ENCODE data around the gene RASA3.

Gene RASA3

DNA sequence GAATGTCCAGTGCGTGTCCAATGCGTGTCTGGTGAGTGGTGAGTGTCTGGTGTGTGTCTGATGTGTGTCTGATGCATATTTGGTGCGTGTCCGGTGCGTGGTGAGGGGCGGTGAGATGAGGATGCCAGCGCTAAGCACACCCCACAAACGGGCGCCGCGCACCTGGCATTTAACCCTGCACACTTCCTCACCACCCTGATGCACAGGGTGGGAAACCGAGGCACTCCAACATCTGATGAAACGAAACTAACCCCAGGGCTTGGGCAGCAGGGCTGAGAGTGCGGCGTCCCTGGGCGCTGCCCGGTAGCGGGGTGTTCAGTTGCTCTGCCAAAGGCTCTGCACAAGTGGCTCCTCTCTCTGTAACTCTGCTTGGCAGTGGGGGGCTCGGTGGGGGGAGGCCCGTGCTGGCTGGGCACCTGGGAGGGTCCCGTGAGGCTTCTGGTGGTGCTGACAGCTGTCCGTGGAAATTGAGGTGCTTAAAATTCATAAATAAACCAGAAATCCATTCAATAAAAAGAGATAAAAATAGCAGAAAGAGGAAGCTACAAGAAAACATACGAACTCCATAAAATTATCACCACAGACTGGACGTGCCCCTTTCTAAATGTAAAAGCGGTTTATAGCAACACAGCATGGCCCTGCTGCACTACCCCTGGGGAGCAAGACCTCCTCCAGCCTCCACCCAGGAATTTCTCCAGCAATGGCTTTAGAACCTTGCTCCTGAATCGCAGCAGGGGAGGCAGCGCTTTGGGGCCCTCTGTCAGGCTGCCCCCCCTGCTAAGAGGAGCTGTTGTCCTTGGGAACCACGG lies 76.0 kb downstream of the RASA3 start:
- peaks cover 13 to 15% of the 10 kb centered on the region in 2 donors for H3K36me3 ChIP-seq (ENCODE audit: control insufficient read depth in 2 of 2, insufficient read depth in 2 of 2, low read length in 2 of 2)
- H3K4me1 ChIP-seq (ENCODE audit: control insufficient read depth, insufficient read depth, low read length): peaks cover 23% of the 10 kb centered on the region
- no peaks in the 10 kb centered on the region for H3K27me3 ChIP-seq (ENCODE audit: control insufficient read depth in 1 of 2, insufficient read depth in 2 of 2, low read length in 2 of 2)
- no peaks in the 10 kb centered on the region for H3K9me3 ChIP-seq (ENCODE audit: control insufficient read depth in 2 of 2, low read length in 2 of 2)
- no peak overlapping the region for H3K27ac ChIP-seq (ENCODE audit: low read length)
- no peak overlapping the region for H3K9ac ChIP-seq (ENCODE audit: low read length in 2 of 2)
- no peak overlapping the region for H3K4me3 ChIP-seq (ENCODE audit: low read length in 2 of 2)

DNA sequence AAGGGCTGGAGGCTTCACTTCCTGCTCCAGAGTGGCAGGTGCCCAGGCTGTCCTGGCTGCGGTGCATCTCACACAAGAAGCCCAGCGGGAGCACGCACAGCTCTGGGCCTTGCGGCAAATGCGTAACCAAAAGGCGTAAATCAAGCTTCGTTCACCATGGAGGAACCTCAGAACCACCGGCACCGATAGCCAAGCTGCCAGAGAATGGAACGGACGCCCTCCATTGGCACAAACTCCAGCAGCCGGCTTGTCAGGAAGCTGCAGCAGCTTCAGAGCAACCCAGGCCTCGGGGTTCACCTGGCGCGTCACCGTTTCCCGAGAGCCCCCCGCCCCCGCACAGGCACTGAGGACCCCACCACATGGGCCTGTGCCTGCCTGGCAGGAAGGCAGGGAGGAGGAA lies 76.7 kb downstream of the RASA3 start:
- Histone ChIP-seq H3K9ac (ENCODE audit: low read length in 2 of 2) (no peak overlapping the region), H3K4me1 (ENCODE audit: control insufficient read depth, insufficient read depth, low read length) (peaks cover 23% of the 10 kb centered on the region), H3K9me3 (ENCODE audit: control insufficient read depth in 2 of 2, low read length in 2 of 2) (no peaks in the 10 kb centered on the region), H3K27me3 (ENCODE audit: control insufficient read depth in 1 of 2, insufficient read depth in 2 of 2, low read length in 2 of 2) (no peaks in the 10 kb centered on the region), H3K36me3 (ENCODE audit: control insufficient read depth in 2 of 2, insufficient read depth in 2 of 2, low read length in 2 of 2) (peaks cover 13 to 15% of the 10 kb centered on the region in 2 donors), H3K4me3 (ENCODE audit: low read length in 2 of 2) (no peak overlapping the region), H3K27ac (ENCODE audit: low read length) (no peak overlapping the region)

DNA sequence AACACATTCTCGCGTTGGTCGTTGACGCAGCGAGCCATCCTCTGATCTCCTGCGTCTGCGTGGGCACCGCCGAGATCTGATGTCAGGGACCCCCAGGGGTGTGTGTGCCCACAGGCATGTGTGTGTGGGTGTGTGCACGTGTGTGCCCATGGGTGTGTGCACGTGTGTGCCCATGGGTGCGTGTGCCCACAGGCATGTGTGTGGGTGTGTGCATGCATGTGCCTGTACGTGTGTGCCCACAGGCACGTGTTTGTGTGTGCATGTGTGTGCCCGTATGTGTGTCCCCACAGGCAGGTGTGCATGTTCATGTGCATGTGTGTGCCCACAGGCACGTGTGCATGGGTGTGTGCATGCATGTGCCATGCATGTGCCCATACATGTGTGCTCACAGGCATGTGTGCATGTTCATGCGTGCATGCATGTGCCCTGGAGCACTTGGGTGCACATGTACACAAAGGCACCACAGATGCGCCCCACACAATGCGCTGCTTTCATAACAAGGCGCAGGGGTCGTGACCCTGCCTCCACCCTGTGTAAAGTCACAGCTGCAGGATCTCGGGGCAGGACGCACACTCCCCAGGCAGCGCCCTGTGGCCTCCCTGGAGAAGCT lies 77.5 kb downstream of the RASA3 start:
- H3K36me3 ChIP-seq (ENCODE audit: control insufficient read depth in 2 of 2, insufficient read depth in 2 of 2, low read length in 2 of 2): peaks cover 13 to 15% of the 10 kb centered on the region in 2 donors
- no peaks in the 10 kb centered on the region for H3K27me3 ChIP-seq (ENCODE audit: control insufficient read depth in 1 of 2, insufficient read depth in 2 of 2, low read length in 2 of 2)
- H3K9me3 ChIP-seq (ENCODE audit: control insufficient read depth in 2 of 2, low read length in 2 of 2): no peaks in the 10 kb centered on the region
- no peak overlapping the region for H3K9ac ChIP-seq (ENCODE audit: low read length in 2 of 2)
- no peak overlapping the region for H3K27ac ChIP-seq (ENCODE audit: low read length)
- peaks cover 22% of the 10 kb centered on the region for H3K4me1 ChIP-seq (ENCODE audit: control insufficient read depth, insufficient read depth, low read length)
- H3K4me3 ChIP-seq (ENCODE audit: low read length in 2 of 2): no peak overlapping the region

DNA sequence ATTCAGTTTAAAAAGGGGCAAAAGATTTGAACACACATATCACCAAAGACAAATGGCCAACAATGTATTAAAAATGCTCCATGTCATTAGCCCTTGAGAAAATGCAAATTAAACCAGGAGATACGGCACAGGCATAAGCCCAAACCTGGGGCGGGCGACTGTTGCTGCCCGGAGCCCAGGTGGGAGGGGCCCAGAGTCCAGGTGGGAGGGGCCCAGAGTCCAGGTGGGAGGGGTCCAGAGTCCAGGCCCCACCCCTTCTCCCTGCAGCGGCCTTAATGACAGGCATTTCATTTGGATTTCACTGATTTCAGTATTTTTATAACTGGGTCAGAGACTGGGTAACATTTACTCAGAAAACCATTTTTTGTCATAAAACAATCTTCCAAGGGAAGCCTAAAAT lies 78.2 kb downstream of the RASA3 start:
- Histone ChIP-seq H3K27me3 (ENCODE audit: control insufficient read depth in 1 of 2, insufficient read depth in 2 of 2, low read length in 2 of 2) (no peaks in the 10 kb centered on the region), H3K36me3 (ENCODE audit: control insufficient read depth in 2 of 2, insufficient read depth in 2 of 2, low read length in 2 of 2) (peaks cover 13 to 15% of the 10 kb centered on the region in 2 donors), H3K27ac (ENCODE audit: low read length) (no peak overlapping the region), H3K9ac (ENCODE audit: low read length in 2 of 2) (no peak overlapping the region), H3K4me3 (ENCODE audit: low read length in 2 of 2) (no peak overlapping the region), H3K9me3 (ENCODE audit: control insufficient read depth in 2 of 2, low read length in 2 of 2) (no peaks in the 10 kb centered on the region), H3K4me1 (ENCODE audit: control insufficient read depth, insufficient read depth, low read length) (peaks cover 19% of the 10 kb centered on the region)

DNA sequence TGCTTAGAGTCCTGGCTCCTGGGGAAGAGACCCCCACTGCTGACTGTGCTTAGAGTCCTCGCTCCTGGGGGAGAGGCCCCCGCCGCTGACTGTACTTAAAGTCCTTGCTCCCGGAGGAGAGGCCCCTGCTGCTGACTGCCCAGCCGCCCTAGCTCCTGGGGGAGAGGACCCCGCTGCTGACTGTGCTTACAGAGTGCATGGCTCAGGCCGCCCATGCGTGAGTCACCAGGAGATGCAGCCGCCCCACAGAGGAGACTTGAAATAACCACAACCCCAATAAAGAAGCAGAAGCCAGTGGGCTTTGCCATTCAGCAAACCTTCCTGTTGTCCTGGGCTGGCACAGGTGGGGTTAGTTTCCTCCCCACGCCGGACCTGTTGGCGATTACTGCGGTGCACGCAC lies 79.4 kb downstream of the RASA3 start:
- H3K4me3 ChIP-seq (ENCODE audit: low read length in 2 of 2): no peak overlapping the region
- H3K27me3 ChIP-seq (ENCODE audit: control insufficient read depth in 1 of 2, insufficient read depth in 2 of 2, low read length in 2 of 2): no peaks in the 10 kb centered on the region
- H3K36me3 ChIP-seq (ENCODE audit: control insufficient read depth in 2 of 2, insufficient read depth in 2 of 2, low read length in 2 of 2): peaks cover 13 to 15% of the 10 kb centered on the region in 2 donors
- H3K9ac ChIP-seq (ENCODE audit: low read length in 2 of 2): no peak overlapping the region
- peaks cover 16% of the 10 kb centered on the region for H3K4me1 ChIP-seq (ENCODE audit: control insufficient read depth, insufficient read depth, low read length)
- H3K9me3 ChIP-seq (ENCODE audit: control insufficient read depth in 2 of 2, low read length in 2 of 2): no peaks in the 10 kb centered on the region
- no peak overlapping the region for H3K27ac ChIP-seq (ENCODE audit: low read length)

DNA sequence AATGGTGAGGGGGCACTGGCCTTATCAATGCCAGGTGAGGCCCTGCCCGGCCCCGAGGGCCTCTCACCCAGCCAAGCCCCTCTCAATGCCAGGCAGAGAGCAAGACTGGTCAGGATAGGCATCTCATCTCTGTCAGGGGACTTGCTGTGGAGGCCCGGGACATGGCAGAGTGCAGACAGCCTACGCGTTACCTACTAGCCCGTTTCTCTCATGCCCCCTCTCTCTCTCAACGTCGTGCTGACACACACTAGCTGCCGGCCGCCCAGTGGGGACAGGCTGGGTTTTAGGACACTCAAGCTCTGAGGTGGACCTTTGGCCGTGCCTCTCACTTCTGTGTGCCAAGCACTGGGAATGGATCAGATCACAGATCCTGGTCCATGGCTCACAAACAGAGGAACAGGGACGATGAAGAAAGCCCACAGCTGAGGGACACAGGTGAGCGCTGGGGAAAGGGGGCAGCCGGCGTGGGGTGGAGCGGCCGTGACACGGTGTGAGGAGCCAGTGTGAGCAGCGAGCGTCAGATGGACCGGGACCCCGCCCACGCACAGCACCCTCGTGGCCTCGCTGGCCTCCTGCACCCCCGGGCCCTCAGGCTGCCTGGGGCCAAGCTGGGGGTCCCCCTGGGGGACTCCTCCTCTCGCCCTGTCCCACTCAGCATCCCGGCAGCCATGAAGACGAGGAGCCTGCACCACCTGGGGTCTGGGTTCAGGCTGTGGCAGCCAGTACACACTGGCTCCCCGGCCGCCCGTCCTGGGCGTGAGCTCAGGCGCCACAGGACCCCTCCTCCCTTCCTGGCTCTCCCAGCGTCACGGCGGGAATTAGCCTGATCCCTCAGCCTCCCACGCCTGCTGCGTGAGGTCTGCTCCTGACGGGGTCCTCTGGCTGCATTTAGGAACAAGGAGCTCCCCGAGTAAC lies 81.6 kb downstream of the RASA3 start:
- no peaks in the 10 kb centered on the region for H3K27me3 ChIP-seq (ENCODE audit: control insufficient read depth in 1 of 2, insufficient read depth in 2 of 2, low read length in 2 of 2)
- H3K9ac ChIP-seq (ENCODE audit: low read length in 2 of 2): no peak overlapping the region
- H3K4me1 ChIP-seq (ENCODE audit: control insufficient read depth, insufficient read depth, low read length): peaks cover 5% of the 10 kb centered on the region
- no peaks in the 10 kb centered on the region for H3K9me3 ChIP-seq (ENCODE audit: control insufficient read depth in 2 of 2, low read length in 2 of 2)
- no peak overlapping the region for H3K27ac ChIP-seq (ENCODE audit: low read length)
- no peak overlapping the region for H3K4me3 ChIP-seq (ENCODE audit: low read length in 2 of 2)
- H3K36me3 ChIP-seq (ENCODE audit: control insufficient read depth in 2 of 2, insufficient read depth in 2 of 2, low read length in 2 of 2): peaks cover 11 to 13% of the 10 kb centered on the region in 2 donors

DNA sequence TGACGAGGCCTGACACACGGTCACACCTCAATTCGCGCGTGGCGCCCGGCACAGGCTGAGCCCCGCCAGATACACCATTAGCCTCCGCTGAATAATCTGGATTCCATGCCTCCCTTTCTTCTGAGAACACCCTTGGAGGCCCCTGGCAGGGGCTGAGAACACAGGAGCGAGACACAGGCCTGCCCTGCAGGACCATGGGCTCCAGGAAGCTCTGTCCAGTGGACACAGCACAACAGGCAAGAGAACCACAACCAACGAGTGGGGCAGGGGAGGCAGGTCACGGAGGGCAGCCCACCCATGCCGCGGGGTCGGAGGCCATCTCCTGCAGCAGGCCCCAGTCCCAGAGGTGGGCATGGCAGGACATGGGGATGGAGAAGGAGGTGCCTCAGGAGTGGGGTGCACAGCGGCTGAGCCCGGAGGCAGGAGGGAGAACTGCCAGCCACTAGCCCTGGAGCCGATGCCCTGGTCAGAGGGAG lies 82.8 kb downstream of the RASA3 start:
- H3K4me1 ChIP-seq (ENCODE audit: control insufficient read depth, insufficient read depth, low read length): peaks cover 2% of the 10 kb centered on the region
- no peak overlapping the region for H3K4me3 ChIP-seq (ENCODE audit: low read length in 2 of 2)
- H3K27me3 ChIP-seq (ENCODE audit: control insufficient read depth in 1 of 2, insufficient read depth in 2 of 2, low read length in 2 of 2): no peaks in the 10 kb centered on the region
- no peak overlapping the region for H3K27ac ChIP-seq (ENCODE audit: low read length)
- H3K36me3 ChIP-seq (ENCODE audit: control insufficient read depth in 2 of 2, insufficient read depth in 2 of 2, low read length in 2 of 2): peaks cover 4 to 6% of the 10 kb centered on the region in 2 donors
- no peaks in the 10 kb centered on the region for H3K9me3 ChIP-seq (ENCODE audit: control insufficient read depth in 2 of 2, low read length in 2 of 2)
- no peak overlapping the region for H3K9ac ChIP-seq (ENCODE audit: low read length in 2 of 2)

DNA sequence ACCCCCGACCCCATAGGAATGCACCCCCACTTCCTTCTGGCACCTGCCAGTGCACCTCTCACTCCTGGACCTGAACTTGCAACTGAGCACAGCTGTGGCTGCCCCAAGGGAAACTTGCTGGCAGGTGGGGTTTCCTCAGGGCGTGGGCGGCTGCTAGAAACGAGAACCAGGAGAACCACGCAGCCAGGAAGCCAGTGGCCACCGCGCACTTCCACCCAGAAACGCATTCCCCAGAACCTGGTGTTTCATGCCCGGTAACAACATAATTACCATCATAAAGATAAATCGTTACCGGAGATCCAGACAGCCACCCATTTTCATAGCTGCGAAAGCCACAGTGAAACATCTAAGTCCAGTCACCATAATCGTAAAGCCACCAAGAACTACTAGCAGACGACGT lies 83.4 kb downstream of the RASA3 start:
- Histone ChIP-seq H3K36me3 (ENCODE audit: control insufficient read depth in 2 of 2, insufficient read depth in 2 of 2, low read length in 2 of 2) (peaks cover 3 to 4% of the 10 kb centered on the region in 2 donors), H3K9me3 (ENCODE audit: control insufficient read depth in 2 of 2, low read length in 2 of 2) (no peaks in the 10 kb centered on the region), H3K9ac (ENCODE audit: low read length in 2 of 2) (no peak overlapping the region), H3K4me3 (ENCODE audit: low read length in 2 of 2) (no peak overlapping the region), H3K27me3 (ENCODE audit: control insufficient read depth in 1 of 2, insufficient read depth in 2 of 2, low read length in 2 of 2) (no peaks in the 10 kb centered on the region), H3K4me1 (ENCODE audit: control insufficient read depth, insufficient read depth, low read length) (peaks cover 2% of the 10 kb centered on the region), H3K27ac (ENCODE audit: low read length) (no peak overlapping the region)

DNA sequence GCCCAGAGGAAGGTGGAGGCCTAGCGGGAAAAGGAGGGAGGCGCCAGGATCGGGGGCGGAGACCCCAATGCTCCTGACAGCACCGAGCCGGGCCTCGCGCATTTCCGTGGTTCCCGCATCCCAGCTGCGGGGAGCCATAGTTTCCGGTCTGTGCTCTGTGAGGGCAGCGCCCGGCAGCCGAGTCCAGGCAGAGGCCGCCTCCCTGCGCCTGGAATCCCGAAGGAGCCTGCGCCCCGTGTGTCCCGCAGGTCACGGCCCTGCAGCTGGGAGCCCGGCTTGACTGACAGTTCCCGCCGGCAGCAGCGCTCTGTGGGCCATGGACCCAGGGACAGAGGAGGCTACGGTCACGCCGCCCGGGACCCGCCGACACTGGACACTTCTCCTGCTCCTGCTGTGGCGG lies 84.0 kb downstream of the RASA3 start:
- Histone ChIP-seq H3K9ac (ENCODE audit: low read length in 2 of 2) (no peak overlapping the region), H3K27me3 (ENCODE audit: control insufficient read depth in 1 of 2, insufficient read depth in 2 of 2, low read length in 2 of 2) (no peaks in the 10 kb centered on the region), H3K4me3 (ENCODE audit: low read length in 2 of 2) (no peak overlapping the region), H3K9me3 (ENCODE audit: control insufficient read depth in 2 of 2, low read length in 2 of 2) (no peaks in the 10 kb centered on the region), H3K4me1 (ENCODE audit: control insufficient read depth, insufficient read depth, low read length) (peaks cover 2% of the 10 kb centered on the region), H3K36me3 (ENCODE audit: control insufficient read depth in 2 of 2, insufficient read depth in 2 of 2, low read length in 2 of 2) (peaks cover 3 to 4% of the 10 kb centered on the region in 2 donors), H3K27ac (ENCODE audit: low read length) (no peak overlapping the region)

DNA sequence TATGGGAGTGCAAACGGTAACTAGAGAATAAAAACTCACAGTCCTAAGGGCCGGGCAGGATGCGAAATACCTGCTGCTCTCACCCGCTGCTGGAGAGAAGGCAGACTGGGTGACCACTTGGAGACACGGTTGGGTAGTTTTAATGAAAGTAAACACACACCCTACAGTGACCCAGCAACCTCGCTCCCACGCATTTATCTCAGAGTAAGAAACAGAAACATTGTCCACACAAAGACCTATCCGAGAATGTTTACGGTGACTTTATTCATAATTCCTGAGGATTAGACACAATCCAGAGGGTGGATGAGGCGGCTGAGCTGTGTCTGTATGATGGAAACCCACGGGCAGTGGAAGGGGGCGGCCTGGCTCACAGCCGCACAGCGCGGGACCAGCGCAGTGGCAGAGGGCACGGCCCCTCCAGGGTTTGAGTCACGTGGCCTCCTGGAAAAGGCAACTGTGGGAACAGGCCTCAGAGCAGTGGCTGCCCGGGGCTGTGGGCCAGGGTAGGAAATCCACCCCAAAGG lies 85.0 kb downstream of the RASA3 start:
- H3K27me3 ChIP-seq (ENCODE audit: control insufficient read depth in 1 of 2, insufficient read depth in 2 of 2, low read length in 2 of 2): no peaks in the 10 kb centered on the region
- H3K4me3 ChIP-seq (ENCODE audit: low read length in 2 of 2): no peak overlapping the region
- no peak overlapping the region for H3K27ac ChIP-seq (ENCODE audit: low read length)
- H3K4me1 ChIP-seq (ENCODE audit: control insufficient read depth, insufficient read depth, low read length): peaks cover 10% of the 10 kb centered on the region
- H3K9me3 ChIP-seq (ENCODE audit: control insufficient read depth in 2 of 2, low read length in 2 of 2): no peaks in the 10 kb centered on the region
- H3K9ac ChIP-seq (ENCODE audit: low read length in 2 of 2): no peak overlapping the region
- peaks cover 3 to 4% of the 10 kb centered on the region in 2 donors for H3K36me3 ChIP-seq (ENCODE audit: control insufficient read depth in 2 of 2, insufficient read depth in 2 of 2, low read length in 2 of 2)

All from stomach smooth muscle (tissue), 2 donors.